Measurements from ENCODE around the gene VANGL1. TPM values are rescaled to one million over a fixed set of nuclear protein-coding genes. Genes with fewer than 3 reads are reported as not detected.

VANGL1 gene
- total and polyA plus RNA-seq, 4 experiments from 2014 or later, result 1.5 to 2.3 (median 1.7) TPM

- Histone ChIP-seq H3K4me1 (ENCODE audit: insufficient read depth, low read length) (no peaks in the 10 kb centered on the region), H3K9me3 (ENCODE audit: control insufficient read depth in 1 of 2, low read length in 2 of 2) (no peaks in the 10 kb centered on the region), H3K27me3 (ENCODE audit: insufficient read depth, low read length) (no peaks in the 10 kb centered on the region), H3K27ac (ENCODE audit: low read depth, low read length) (no peak overlapping the region), H3K36me3 (ENCODE audit: insufficient read depth, low read length) (no peaks in the 10 kb centered on the region), H3K4me3 (ENCODE audit: low read length in 2 of 2) (no peak overlapping the region)
- CTCF ChIA-PET (ENCODE audit: partially characterized antibody), result no interaction called here
- Mint-ChIP-seq H3K4me3 (no peak overlapping the region), H3K9me3 (no peaks in the 10 kb centered on the region), H3K36me3 (no peaks in the 10 kb centered on the region), H3K4me1 (no peaks in the 10 kb centered on the region), H3K27ac (no peak overlapping the region), H3K27me3 (peaks cover 4 to 12% of the 10 kb centered on the region in 2 donors)
- POLR2A ChIA-PET (ENCODE audit: partially characterized antibody), result no interaction called here
- intact Hi-C loops (cut with micrococcal nuclease), result no loop called here
- DNase-seq, result no peak
These were observed 59.3 kb downstream of the VANGL1 start for GRCh38 chr1:115701090-115701489.

GRCh38 chr1:115702959-115703358 lies 61.2 kb downstream of the VANGL1 start:
- Mint-ChIP-seq H3K36me3 (no peaks in the 10 kb centered on the region), H3K9me3 (no peaks in the 10 kb centered on the region), H3K27me3 (peaks cover 4 to 19% of the 10 kb centered on the region in 2 donors), H3K4me1 (no peaks in the 10 kb centered on the region), H3K4me3 (no peak overlapping the region), H3K27ac (no peak overlapping the region)
- DNase-seq, result no peak
- H3K36me3 ChIP-seq (ENCODE audit: insufficient read depth, low read length), result no peaks in the 10 kb centered on the region
- no peaks in the 10 kb centered on the region for H3K9me3 ChIP-seq (ENCODE audit: control insufficient read depth in 1 of 2, low read length in 2 of 2)
- intact Hi-C loops (cut with micrococcal nuclease), result no loop called here
- H3K27ac ChIP-seq (ENCODE audit: low read depth, low read length), result no peak overlapping the region
- ChIA-PET CTCF (ENCODE audit: partially characterized antibody) (interaction anchor here (1.4 to 4.1 kb wide), 2 partner anchors 10 to 94 kb away, joined by 4 to 37 read pairs; no protein-coding TSS in a partner anchor), POLR2A (ENCODE audit: partially characterized antibody) (no interaction called here)
- H3K27me3 ChIP-seq (ENCODE audit: insufficient read depth, low read length), result no peaks in the 10 kb centered on the region
- no peaks in the 10 kb centered on the region for H3K4me1 ChIP-seq (ENCODE audit: insufficient read depth, low read length)
- no peak overlapping the region for H3K4me3 ChIP-seq (ENCODE audit: low read length in 2 of 2)

GRCh38 chr1:115705085-115705951 lies 63.5 kb downstream of the VANGL1 start:
- Histone ChIP-seq H3K9me3 (ENCODE audit: control insufficient read depth in 1 of 2, low read length in 2 of 2) (no peaks in the 10 kb centered on the region), H3K4me1 (ENCODE audit: insufficient read depth, low read length) (no peaks in the 10 kb centered on the region), H3K36me3 (ENCODE audit: insufficient read depth, low read length) (no peaks in the 10 kb centered on the region), H3K4me3 (ENCODE audit: low read length in 2 of 2) (no peak overlapping the region), H3K27me3 (ENCODE audit: insufficient read depth, low read length) (no peaks in the 10 kb centered on the region), H3K27ac (ENCODE audit: low read depth, low read length) (no peak overlapping the region)
- no peaks in the 10 kb centered on the region for H3K4me1 Mint-ChIP-seq
- no peak for DNase-seq
- ChIA-PET POLR2A (ENCODE audit: partially characterized antibody) (no interaction called here), CTCF (ENCODE audit: partially characterized antibody) (interaction anchor here (0.8 to 4.1 kb wide), 14 partner anchors 9 to 565 kb away, joined by 3 to 37 read pairs (median 4); no protein-coding TSS in a partner anchor)
- H3K36me3 Mint-ChIP-seq, result no peaks in the 10 kb centered on the region
- intact Hi-C loops (cut with micrococcal nuclease), result no loop called here
- H3K9me3 Mint-ChIP-seq, result peaks cover 0 to 2% (median 0%) of the 10 kb centered on the region in 8 donors
- H3K27me3 Mint-ChIP-seq, result peaks cover 5 to 27% of the 10 kb centered on the region in 2 donors
- H3K4me3 Mint-ChIP-seq, result no peak overlapping the region
- no peak overlapping the region for H3K27ac Mint-ChIP-seq

DNA sequence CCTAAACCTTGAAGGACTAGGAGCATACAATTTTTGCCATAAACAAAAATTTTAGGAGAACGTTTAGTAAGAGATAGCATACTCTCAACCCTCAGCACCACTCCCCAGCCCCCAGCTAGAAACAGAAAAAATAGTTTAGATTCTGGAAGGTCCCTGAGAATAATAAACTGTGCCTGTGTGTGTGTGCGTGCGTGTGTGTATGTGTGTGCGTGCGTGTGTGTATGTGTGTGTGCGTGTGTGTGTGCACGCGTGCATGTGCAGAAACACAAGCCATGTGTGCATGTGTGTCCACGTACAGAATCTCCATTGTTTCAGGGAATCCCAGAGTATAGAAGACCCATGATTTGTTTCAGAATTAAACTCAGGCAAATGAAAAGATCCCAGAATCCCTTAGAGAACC lies 64.2 kb downstream of the VANGL1 start:
- CTCF ChIA-PET (ENCODE audit: partially characterized antibody), result interaction anchor here (0.6 to 4.1 kb wide), 26 partner anchors 9 to 736 kb away, joined by 3 to 37 read pairs (median 4); no protein-coding TSS in a partner anchor
- Mint-ChIP-seq H3K4me1 (no peaks in the 10 kb centered on the region), H3K27ac (peak overlapping the region in 1 of 7 donors; percentile 60), H3K9me3 (peaks cover 0 to 2% (median 0%) of the 10 kb centered on the region in 8 donors), H3K36me3 (no peaks in the 10 kb centered on the region), H3K27me3 (peaks cover 5 to 27% of the 10 kb centered on the region in 2 donors), H3K4me3 (no peak overlapping the region)
- Histone ChIP-seq H3K4me1 (ENCODE audit: insufficient read depth, low read length) (no peaks in the 10 kb centered on the region), H3K36me3 (ENCODE audit: insufficient read depth, low read length) (no peaks in the 10 kb centered on the region), H3K9me3 (ENCODE audit: control insufficient read depth in 1 of 2, low read length in 2 of 2) (no peaks in the 10 kb centered on the region), H3K27me3 (ENCODE audit: insufficient read depth, low read length) (no peaks in the 10 kb centered on the region), H3K4me3 (ENCODE audit: low read length in 2 of 2) (no peak overlapping the region), H3K27ac (ENCODE audit: low read depth, low read length) (no peak overlapping the region)
- POLR2A ChIA-PET (ENCODE audit: partially characterized antibody), result no interaction called here
- intact Hi-C loops (cut with micrococcal nuclease), result no loop called here
- DNase-seq, result no peak

GRCh38 chr1:115706587-115707425 lies 65.0 kb downstream of the VANGL1 start:
- Mint-ChIP-seq H3K4me1 (no peaks in the 10 kb centered on the region), H3K9me3 (peaks cover 0 to 2% (median 0%) of the 10 kb centered on the region in 8 donors), H3K27ac (no peak overlapping the region), H3K27me3 (peaks cover 7 to 24% of the 10 kb centered on the region in 2 donors), H3K36me3 (no peaks in the 10 kb centered on the region), H3K4me3 (no peak overlapping the region)
- Histone ChIP-seq H3K27ac (ENCODE audit: low read depth, low read length) (no peak overlapping the region), H3K36me3 (ENCODE audit: insufficient read depth, low read length) (no peaks in the 10 kb centered on the region), H3K9me3 (ENCODE audit: control insufficient read depth in 1 of 2, low read length in 2 of 2) (no peaks in the 10 kb centered on the region), H3K4me1 (ENCODE audit: insufficient read depth, low read length) (no peaks in the 10 kb centered on the region), H3K27me3 (ENCODE audit: insufficient read depth, low read length) (no peaks in the 10 kb centered on the region), H3K4me3 (ENCODE audit: low read length in 2 of 2) (no peak overlapping the region)
- ChIA-PET POLR2A (ENCODE audit: partially characterized antibody) (no interaction called here), CTCF (ENCODE audit: partially characterized antibody) (interaction anchor here (0.6 to 4.1 kb wide), 30 partner anchors 10 to 737 kb away, joined by 3 to 37 read pairs (median 4); no protein-coding TSS in a partner anchor)
- DNase-seq, result peak in 3 of 5 donors; percentile 3 to 23 (median 19)
- intact Hi-C loops (cut with micrococcal nuclease), result loop anchor here (1.0 kb wide), 1 partner anchor 99 kb away; no protein-coding TSS in a partner anchor

DNA sequence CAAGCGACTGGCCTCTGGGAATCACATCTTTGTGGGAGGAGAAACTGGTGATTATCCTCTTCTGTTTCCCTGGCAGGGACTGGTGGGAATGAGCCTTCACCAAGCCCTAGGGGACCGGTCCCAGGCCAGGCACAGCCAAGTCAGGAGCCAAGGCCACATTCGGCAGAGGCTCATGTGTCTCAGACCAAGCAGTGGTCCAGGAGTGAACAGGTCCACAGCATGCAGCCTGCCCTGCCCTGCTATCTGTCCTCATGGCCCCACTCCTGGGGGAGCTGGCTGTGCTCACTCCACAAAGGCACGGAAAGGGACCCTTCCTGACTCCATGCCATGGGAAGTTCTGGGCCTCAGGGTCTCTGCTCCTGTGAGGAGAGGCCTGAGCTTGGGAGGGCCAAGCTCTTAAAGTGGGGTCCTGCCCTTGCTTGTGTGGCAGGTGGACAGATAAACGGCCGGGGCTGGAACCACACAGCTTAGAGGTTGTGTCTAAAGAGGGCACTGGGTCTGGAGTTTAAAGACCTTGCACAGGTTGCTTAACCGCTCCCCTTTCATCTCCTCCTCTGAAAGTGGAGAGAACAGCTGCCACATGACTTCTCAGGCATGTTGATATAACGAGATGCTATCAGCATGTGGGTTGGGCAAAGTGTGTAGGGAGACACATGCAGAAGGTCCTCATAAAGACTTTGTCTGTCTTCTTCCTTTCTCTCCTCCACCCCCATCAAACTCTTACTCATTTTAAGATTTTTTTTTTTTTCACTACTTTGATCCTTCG lies 69.3 kb downstream of the VANGL1 start:
- ChIA-PET POLR2A (ENCODE audit: partially characterized antibody) (no interaction called here), CTCF (ENCODE audit: partially characterized antibody) (interaction anchor here (1.1 kb wide), 1 partner anchor 7 kb away, joined by 3 read pairs; no protein-coding TSS in a partner anchor)
- intact Hi-C loops (cut with micrococcal nuclease), result no loop called here
- H3K27ac Mint-ChIP-seq, result no peak overlapping the region
- H3K4me3 Mint-ChIP-seq, result no peak overlapping the region
- no peak for DNase-seq
- Histone ChIP-seq H3K4me1 (ENCODE audit: insufficient read depth, low read length) (no peaks in the 10 kb centered on the region), H3K27ac (ENCODE audit: low read depth, low read length) (no peak overlapping the region), H3K4me3 (ENCODE audit: low read length in 2 of 2) (no peak overlapping the region), H3K36me3 (ENCODE audit: insufficient read depth, low read length) (no peaks in the 10 kb centered on the region), H3K9me3 (ENCODE audit: control insufficient read depth in 1 of 2, low read length in 2 of 2) (no peaks in the 10 kb centered on the region), H3K27me3 (ENCODE audit: insufficient read depth, low read length) (no peaks in the 10 kb centered on the region)
- peaks cover 0 to 2% (median 0%) of the 10 kb centered on the region in 8 donors for H3K9me3 Mint-ChIP-seq
- H3K27me3 Mint-ChIP-seq, result peaks cover 7 to 34% of the 10 kb centered on the region in 2 donors
- no peaks in the 10 kb centered on the region for H3K36me3 Mint-ChIP-seq
- no peaks in the 10 kb centered on the region for H3K4me1 Mint-ChIP-seq

Measured in CD4-positive, alpha-beta memory T cell (primary cell).